H1 (cell line): Measurements from ENCODE around the gene SOX15. TPM values are rescaled to one million over a fixed set of nuclear protein-coding genes. Genes with fewer than 3 reads are reported as not detected.

ENCODE experiments used
- CHD1 ChIP-seq: IDR thresholded peaks from 2 replicates; pipeline ENCODE4 v1.6.1; 2012; ENCODE audit warnings: low read depth, low read length, improper control_type of control experiment
- CHD2 ChIP-seq: IDR thresholded peaks from 2 replicates; pipeline ENCODE4 v1.6.1; 2012; ENCODE audit warnings: low read length, improper control_type of control experiment
- CREB1 ChIP-seq: IDR thresholded peaks from 2 replicates; pipeline ENCODE4 v1.6.1; 2012; ENCODE audit warnings: inconsistent platforms
- CTCF ChIP-seq, 3 experiments: IDR thresholded peaks; 1 replicate in 2 of 3; 2 replicates in 1 of 3; pipeline versions ENCODE4 v1.5.1 to v1.6.1; 2011; ENCODE audit warnings: low read length in 3 of 3, mild to moderate bottlenecking in 3 of 3, inconsistent platforms in 2 of 3, low read depth in 1 of 3, moderate library complexity in 1 of 3; ENCODE audit not compliant: insufficient read depth in 1 of 3; ENCODE audit errors: control extremely low read depth in 1 of 3
- EZH2 ChIP-seq: fragments of 200-600 bp; sonication (generic); IDR thresholded peaks from 2 replicates; pipeline ENCODE4 v1.7.1; 2012; ENCODE audit warnings: low read depth, mild to moderate bottlenecking, moderate library complexity, low read length, inconsistent platforms; ENCODE audit not compliant: severe bottlenecking
- FOSL1 ChIP-seq: IDR thresholded peaks from 2 replicates; pipeline ENCODE4 v1.6.1; 2011; ENCODE audit warnings: mild to moderate bottlenecking, low read depth, low read length, moderate library complexity; ENCODE audit not compliant: insufficient read depth
- HDAC2 ChIP-seq, 2 experiments: fragments of 300-600 bp in 1 of 2; sonication (generic) in 1 of 2; IDR thresholded peaks; 2 replicates each; pipeline ENCODE4 v1.6.1; 2011 to 2012; ENCODE audit warnings: low read depth in 2 of 2, low read length in 2 of 2, mild to moderate bottlenecking in 2 of 2, moderate library complexity in 2 of 2, borderline replicate concordance in 1 of 2, inconsistent platforms in 1 of 2
- KDM1A ChIP-seq: fragments of 200-600, 300-600 bp; sonication (generic); IDR thresholded peaks from 2 replicates; pipeline ENCODE4 v1.7.1; 2016; ENCODE audit warnings: mild to moderate bottlenecking, low read length, borderline replicate concordance
- KDM5A ChIP-seq: fragments of 200-600 bp; IDR thresholded peaks from 2 replicates; pipeline ENCODE4 v1.7.1; 2012; ENCODE audit warnings: mild to moderate bottlenecking, low read length, inconsistent platforms, mixed read lengths
- NRF1 ChIP-seq: IDR thresholded peaks from 2 replicates; pipeline ENCODE4 v1.6.1; 2011; ENCODE audit warnings: mild to moderate bottlenecking, low read depth, low read length, improper control_type of control experiment
- PHF8 ChIP-seq: fragments of 200-600 bp; sonication (generic); conservative IDR thresholded peaks from 2 replicates; pipeline ENCODE4 v1.7.1; 2012; ENCODE audit warnings: low read depth, mild to moderate bottlenecking, inconsistent platforms, low read length, moderate library complexity
- POLR2AphosphoS5 ChIP-seq: IDR thresholded peaks from 2 replicates; pipeline ENCODE4 v1.6.1; 2011; ENCODE audit warnings: low read depth, low read length
- POU5F1 ChIP-seq: IDR thresholded peaks from 2 replicates; pipeline ENCODE4 v1.6.1; 2011; ENCODE audit warnings: low read depth, mild to moderate bottlenecking, low read length, moderate library complexity
- RAD21 ChIP-seq, 2 experiments: IDR thresholded peaks in 1 of 2; conservative IDR thresholded peaks in 1 of 2; 2 replicates each; pipeline ENCODE4 v1.6.1; 2011; ENCODE audit warnings: low read depth in 2 of 2, low read length in 2 of 2, improper control_type of control experiment in 1 of 2, inconsistent platforms in 1 of 2, mild to moderate bottlenecking in 1 of 2, moderate library complexity in 1 of 2
- RFX5 ChIP-seq: IDR thresholded peaks from 2 replicates; pipeline ENCODE4 v1.6.1; 2011; ENCODE audit warnings: low read depth, low read length, improper control_type of control experiment, borderline replicate concordance
- RXRA ChIP-seq: IDR thresholded peaks from 2 replicates; pipeline ENCODE4 v1.6.1; 2011; ENCODE audit warnings: low read depth, mild to moderate bottlenecking, low read length, moderate library complexity; ENCODE audit not compliant: insufficient read depth
- SUZ12 ChIP-seq: fragments of 200-600 bp; sonication (generic); IDR thresholded peaks from 2 replicates; pipeline ENCODE4 v1.6.1; 2012; ENCODE audit warnings: mild to moderate bottlenecking, inconsistent platforms, low read length, moderate library complexity, mixed read lengths
- TAF1 ChIP-seq: IDR thresholded peaks from 2 replicates; pipeline ENCODE4 v1.6.1; 2011; ENCODE audit warnings: mild to moderate bottlenecking, low read depth, low read length
- TBP ChIP-seq: IDR thresholded peaks from 2 replicates; pipeline ENCODE4 v1.6.1; 2011; ENCODE audit warnings: low read depth, low read length, improper control_type of control experiment
- TEAD4 ChIP-seq: IDR thresholded peaks from 2 replicates; pipeline ENCODE4 v1.6.1; 2012; ENCODE audit warnings: low read depth, low read length, inconsistent platforms, mixed read lengths
- polyA plus RNA-seq, 7 experiments: library from polyadenylated mRNA; depleted of rRNA in 3 of 7; stranded (reverse) in 5 of 7; unstranded in 2 of 7; fragments of >200 nt in 5 of 7; fragments of 200-250 nt in 2 of 7; gene quantifications; 1 replicate in 5 of 7; 2 replicates in 1 of 7; 4 replicates in 1 of 7; pipeline versions ENCODE4 v1.2.1 to v1.2.3, GENCODE V29; 2011 to 2013; ENCODE audit warnings: missing spikeins in 2 of 7, mixed read lengths in 2 of 7
- total RNA-seq: library from RNA; stranded (reverse); fragmentation: NEBNext Ultra II Directional; extraction: Animal tissue kit (Norgen Biotek cat#: 25700); gene quantifications from 2 replicates; pipeline ENCODE4 v1.2.1, GENCODE V29; 2021
- TF ChIP-seq, protein P1 (sequence below): IDR thresholded peaks from 2 replicates; pipeline ENCODE4 v1.6.1; 2012; ENCODE audit warnings: inconsistent platforms

SOX15 gene
- total and polyA plus RNA-seq, 2 of the 8 experiments (the other 6 are each of a cell fraction or from before 2014, with no cell fraction given): 14.3 to 26.8 TPM

DNA sequence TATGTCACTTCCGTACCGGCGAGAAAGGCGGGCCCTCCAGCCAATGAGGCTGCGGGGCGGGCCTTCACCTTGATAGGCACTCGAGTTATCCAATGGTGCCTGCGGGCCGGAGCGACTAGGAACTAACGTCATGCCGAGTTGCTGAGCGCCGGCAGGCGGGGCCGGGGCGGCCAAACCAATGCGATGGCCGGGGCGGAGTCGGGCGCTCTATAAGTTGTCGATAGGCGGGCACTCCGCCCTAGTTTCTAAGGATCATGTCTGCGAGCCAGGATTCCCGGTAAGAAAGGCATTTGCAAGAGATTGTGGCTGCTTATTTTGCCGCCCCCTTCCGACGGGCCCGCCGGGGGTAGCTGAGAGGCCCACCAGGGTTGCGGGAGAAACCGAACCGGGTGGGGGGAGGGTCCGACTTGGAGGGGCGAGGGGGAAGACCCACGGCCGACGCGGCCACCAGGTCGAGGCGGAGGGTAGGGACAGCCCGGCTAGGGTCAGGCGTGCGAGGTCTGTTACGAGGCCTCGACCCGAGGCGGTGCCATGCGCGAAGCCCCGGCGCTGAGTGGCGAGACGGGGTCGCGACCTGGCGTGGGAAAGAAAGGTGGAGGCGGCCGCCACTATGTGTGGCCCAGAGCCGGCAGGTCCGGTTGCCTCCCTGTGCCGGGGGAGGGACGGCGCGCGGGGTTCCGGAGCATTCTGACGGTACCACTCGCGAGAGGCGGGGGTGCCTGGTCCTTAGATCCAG, 17.1 kb downstream of the SOX15 start (continued):
- TF ChIP-seq, protein P1, sequence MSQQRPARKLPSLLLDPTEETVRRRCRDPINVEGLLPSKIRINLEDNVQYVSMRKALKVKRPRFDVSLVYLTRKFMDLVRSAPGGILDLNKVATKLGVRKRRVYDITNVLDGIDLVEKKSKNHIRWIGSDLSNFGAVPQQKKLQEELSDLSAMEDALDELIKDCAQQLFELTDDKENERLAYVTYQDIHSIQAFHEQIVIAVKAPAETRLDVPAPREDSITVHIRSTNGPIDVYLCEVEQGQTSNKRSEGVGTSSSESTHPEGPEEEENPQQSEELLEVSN: no peak
- TF ChIP-seq TEAD4: no peak
- no peak for TF ChIP-seq HDAC2 (IDR thresholded peaks at IDR 0.05; ENCODE audit: borderline replicate concordance in 1 of 2, low read depth in 2 of 2, low read length in 2 of 2)
- TF ChIP-seq POLR2AphosphoS5: peak; percentile 97
- no peak for TF ChIP-seq EZH2
- peak; percentile 96 for TF ChIP-seq PHF8
- no peak for TF ChIP-seq FOSL1
- TF ChIP-seq RXRA: no peak
- TF ChIP-seq POU5F1: no peak
- TF ChIP-seq NRF1: no peak; the same call in 1 of the 2 replicates
- TF ChIP-seq KDM5A: no peak
- no peak for TF ChIP-seq RAD21 (IDR thresholded peaks at IDR 0.05 in 1 of 2, conservative IDR thresholded peaks at IDR 0.05 in 1 of 2; ENCODE audit: low read depth in 2 of 2, low read length in 2 of 2)
- TF ChIP-seq CHD2: peak; percentile 96
- no peak for TF ChIP-seq CTCF (IDR thresholded peaks at IDR 0.05; ENCODE audit: control extremely low read depth in 1 of 3, insufficient read depth in 1 of 3, low read depth in 1 of 3, low read length in 3 of 3)
- no peak for TF ChIP-seq KDM1A
- peak; percentile 97 for TF ChIP-seq TBP
- TF ChIP-seq CREB1: peak; percentile 95
- no peak for TF ChIP-seq SUZ12
- TF ChIP-seq CHD1: peak; percentile 70; the same call in 1 of the 2 replicates
- TF ChIP-seq RFX5: no peak
- TF ChIP-seq TAF1: peak; percentile 99
